MM.1S (cell line): ENCODE results near the gene GPC5.
"Not testable (repeated sequence)": the region's sequence is repeated elsewhere in the genome, so short reads cannot be mapped to it uniquely, and the experiment has no call there.

Source experiments
- EZH2phosphoT487 ChIP-seq: fragments of 300-600 bp; sonication (generic); IDR thresholded peaks from 2 replicates; pipeline ENCODE4 v1.6.1; 2018; ENCODE audit warnings: antibody characterized with exemption, low read length
- TF ChIP-seq, protein P1 (sequence below): fragments of 300-600 bp; sonication (generic); IDR thresholded peaks from 2 replicates; pipeline ENCODE4 v1.5.1; 2016; ENCODE audit warnings: antibody characterized with exemption, low read length, mixed read lengths

DNA sequence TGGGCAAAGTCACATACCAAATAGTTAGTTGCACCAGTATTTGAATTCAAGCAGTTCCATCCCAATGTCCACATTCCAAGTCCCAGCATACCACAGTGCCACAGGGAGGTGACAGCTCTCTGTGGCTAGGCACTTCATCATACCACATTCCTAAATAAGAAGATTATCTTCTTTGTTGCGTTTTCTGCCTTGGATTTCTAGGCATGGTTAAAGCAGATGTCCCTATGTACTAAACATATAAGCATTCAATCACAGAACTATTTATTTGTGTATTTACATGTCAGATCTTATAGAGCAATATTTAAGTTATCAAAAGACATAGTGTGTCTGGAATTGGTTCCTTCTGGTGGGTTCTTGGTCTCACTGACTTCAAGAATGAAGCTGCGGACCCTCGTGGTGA is 403.4 kb downstream of the GPC5 start:
- TF ChIP-seq, protein P1, sequence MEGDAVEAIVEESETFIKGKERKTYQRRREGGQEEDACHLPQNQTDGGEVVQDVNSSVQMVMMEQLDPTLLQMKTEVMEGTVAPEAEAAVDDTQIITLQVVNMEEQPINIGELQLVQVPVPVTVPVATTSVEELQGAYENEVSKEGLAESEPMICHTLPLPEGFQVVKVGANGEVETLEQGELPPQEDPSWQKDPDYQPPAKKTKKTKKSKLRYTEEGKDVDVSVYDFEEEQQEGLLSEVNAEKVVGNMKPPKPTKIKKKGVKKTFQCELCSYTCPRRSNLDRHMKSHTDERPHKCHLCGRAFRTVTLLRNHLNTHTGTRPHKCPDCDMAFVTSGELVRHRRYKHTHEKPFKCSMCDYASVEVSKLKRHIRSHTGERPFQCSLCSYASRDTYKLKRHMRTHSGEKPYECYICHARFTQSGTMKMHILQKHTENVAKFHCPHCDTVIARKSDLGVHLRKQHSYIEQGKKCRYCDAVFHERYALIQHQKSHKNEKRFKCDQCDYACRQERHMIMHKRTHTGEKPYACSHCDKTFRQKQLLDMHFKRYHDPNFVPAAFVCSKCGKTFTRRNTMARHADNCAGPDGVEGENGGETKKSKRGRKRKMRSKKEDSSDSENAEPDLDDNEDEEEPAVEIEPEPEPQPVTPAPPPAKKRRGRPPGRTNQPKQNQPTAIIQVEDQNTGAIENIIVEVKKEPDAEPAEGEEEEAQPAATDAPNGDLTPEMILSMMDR: not testable (repeated sequence)
- TF ChIP-seq EZH2phosphoT487: not testable (repeated sequence)
